MG63 (cell line): ENCODE results near the gene OIP5. TPM values are rescaled to one million over a fixed set of nuclear protein-coding genes. Genes with fewer than 3 reads are reported as not detected.
"Not testable (repeated sequence)": the region's sequence is repeated elsewhere in the genome, so short reads cannot be mapped to it uniquely, and the experiment has no call there.

Experiments
- DNase-seq: peaks from one replicate; pipeline ENCODE4 v3.0.0-alpha.2; 2020
- H3K27me3 ChIP-seq: fragments of 250-450 bp; sonication (Bioruptor Pico); 2 replicates; pipeline ENCODE4 v1.5.1; 2020; ENCODE audit warnings: mild to moderate bottlenecking, moderate library complexity
- H3K36me3 ChIP-seq: fragments of 250-450 bp; sonication (Bioruptor Pico); 2 replicates; pipeline ENCODE4 v1.5.1; 2020; ENCODE audit warnings: mild to moderate bottlenecking, moderate library complexity
- H3K4me3 ChIP-seq: fragments of 250-450 bp; sonication (Bioruptor Pico); 2 replicates; pipeline ENCODE4 v1.5.1; 2020; ENCODE audit warnings: mild to moderate bottlenecking, moderate library complexity
- H3K9me3 ChIP-seq: fragments of 250-450 bp; sonication (Bioruptor Pico); 2 replicates; pipeline ENCODE4 v1.5.1; 2020; ENCODE audit warnings: mild to moderate bottlenecking, moderate library complexity
- total RNA-seq: library from RNA; depleted of rRNA; stranded (reverse); fragments of >200 nt; shearing (Covaris generic); gene quantifications from 2 replicates; pipeline ENCODE4 v1.2.3, GENCODE V29; 2014; ENCODE audit warnings: low replicate concordance; rRNA removed

Gene OIP5
- total RNA-seq, 1 experiment from 2014 or later, result 27.5 TPM

GRCh38 chr15:41282436-41282835 lies 50.0 kb downstream of the OIP5 start:
- H3K36me3 ChIP-seq, result peaks cover 32% of the 10 kb centered on the region
- H3K4me3 ChIP-seq, DNase-seq, H3K27me3 ChIP-seq: not testable (repeated sequence)
- H3K9me3 ChIP-seq, result peaks cover 12% of the 10 kb centered on the region

GRCh38 chr15:41281236-41281635 lies 51.2 kb downstream of the OIP5 start:
- Histone ChIP-seq H3K4me3 (no peak overlapping the region), H3K27me3 (no peaks in the 10 kb centered on the region), H3K36me3 (peaks cover 20% of the 10 kb centered on the region), H3K9me3 (peaks cover 10% of the 10 kb centered on the region)
- peak; percentile 74 for DNase-seq

- no peaks in the 10 kb centered on the region for H3K27me3 ChIP-seq
- H3K4me3 ChIP-seq, result no peak overlapping the region
- H3K9me3 ChIP-seq, result no peaks in the 10 kb centered on the region
- no peak for DNase-seq
- H3K36me3 ChIP-seq, result peaks cover 5% of the 10 kb centered on the region
Measured at GRCh38 chr15:41279535-41280283, 52.7 kb downstream of the OIP5 start.

GRCh38 chr15:41278319-41278718 lies 54.1 kb downstream of the OIP5 start:
- Histone ChIP-seq H3K9me3 (no peaks in the 10 kb centered on the region), H3K27me3 (no peaks in the 10 kb centered on the region), H3K4me3 (no peak overlapping the region), H3K36me3 (peaks cover 5% of the 10 kb centered on the region; the same call in 1 of the 2 replicates)
- DNase-seq, result no peak

GRCh38 chr15:41276831-41277230 lies 55.6 kb downstream of the OIP5 start:
- H3K9me3 ChIP-seq, result no peaks in the 10 kb centered on the region
- H3K4me3 ChIP-seq, result no peak overlapping the region
- no peak for DNase-seq
- H3K27me3 ChIP-seq, result no peaks in the 10 kb centered on the region
- H3K36me3 ChIP-seq, result peaks cover 5% of the 10 kb centered on the region

- no peak for DNase-seq
- no peaks in the 10 kb centered on the region for H3K9me3 ChIP-seq
- H3K4me3 ChIP-seq, result no peak overlapping the region
- H3K27me3 ChIP-seq, result no peaks in the 10 kb centered on the region
- H3K36me3 ChIP-seq, result peaks cover under 1% of the 10 kb centered on the region; the same call in 1 of the 2 replicates
Measured at GRCh38 chr15:41269887-41270286, 62.5 kb downstream of the OIP5 start.

- no peaks in the 10 kb centered on the region for H3K27me3 ChIP-seq
- no peaks in the 10 kb centered on the region for H3K9me3 ChIP-seq
- DNase-seq, result no peak
- peaks cover 14% of the 10 kb centered on the region for H3K36me3 ChIP-seq
- no peak overlapping the region for H3K4me3 ChIP-seq
Measured at GRCh38 chr15:41263891-41264351, 68.5 kb downstream of the OIP5 start.

- Histone ChIP-seq H3K27me3 (no peaks in the 10 kb centered on the region), H3K4me3 (no peak overlapping the region), H3K36me3 (peaks cover 14% of the 10 kb centered on the region), H3K9me3 (no peaks in the 10 kb centered on the region)
- no peak for DNase-seq
Measured at GRCh38 chr15:41262571-41262970, 69.8 kb downstream of the OIP5 start.

GRCh38 chr15:41260924-41261323 lies 71.5 kb downstream of the OIP5 start:
- not testable (repeated sequence) for H3K9me3 ChIP-seq, H3K4me3 ChIP-seq, DNase-seq, H3K27me3 ChIP-seq
- H3K36me3 ChIP-seq, result peaks cover 14% of the 10 kb centered on the region

GRCh38 chr15:41259546-41260189 lies 72.7 kb downstream of the OIP5 start:
- no peak for DNase-seq
- no peak overlapping the region for H3K4me3 ChIP-seq
- no peaks in the 10 kb centered on the region for H3K9me3 ChIP-seq
- H3K27me3 ChIP-seq, result no peaks in the 10 kb centered on the region
- H3K36me3 ChIP-seq, result peaks cover 11% of the 10 kb centered on the region

Other genes starting within 250 kb of the OIP5 start
- 12.2 and 15.3 TPM in 2 replicates for gene INO80, start 216.3 kb downstream of the OIP5 start, total RNA-seq
- not detected in 2 replicates for gene EXD1, start 101.8 kb downstream of the OIP5 start, total RNA-seq
- gene CHP1, start 101.3 kb downstream of the OIP5 start, total RNA-seq, result 65.9 and 88.1 TPM in 2 replicates
- 161 and 169 TPM in 2 replicates for gene NUSAP1, start 290 bp upstream of the OIP5 start, total RNA-seq
- gene NDUFAF1, start 69.9 kb upstream of the OIP5 start, total RNA-seq, result 19.4 and 26.2 TPM in 2 replicates
- gene RTF1, start 84.5 kb upstream of the OIP5 start, total RNA-seq, result 25.1 and 26.5 TPM in 2 replicates
- gene ITPKA, start 161.3 kb upstream of the OIP5 start, total RNA-seq, result 1.4 and 1.6 TPM in 2 replicates
- gene LTK, start 181.2 kb upstream of the OIP5 start, total RNA-seq, result not detected in 2 replicates
- 6.2 and 7.9 TPM in 2 replicates for gene RPAP1, start 211.7 kb upstream of the OIP5 start, total RNA-seq
- 3.4 and 12.2 TPM in 2 replicates for gene TYRO3, start 226.6 kb upstream of the OIP5 start, total RNA-seq